ENCODE data around the gene PABPN1L. TPM values are rescaled to one million over a fixed set of nuclear protein-coding genes. Genes with fewer than 3 reads are reported as not detected.

The PABPN1L gene
- total and polyA plus RNA-seq, 9 of the 15 experiments (the other 6 are each of a cell fraction or from before 2014, with no cell fraction given), result 0.11 to 0.32 TPM; not detected in 7

- H3K79me2 ChIP-seq (ENCODE audit: control insufficient read depth, insufficient read depth, low read length), result peaks cover 23% of the 10 kb centered on the region
- H3K36me3 ChIP-seq (ENCODE audit: control insufficient read depth, insufficient read depth, low read length), result peaks cover 39% of the 10 kb centered on the region; the same call in 2 of the 3 replicates
- 1% methylated on average over 83 of the region's 87 CpGs for WGBS (ENCODE audit: insufficient coverage, low coverage, missing lambda C conversion rate)
- peak within 1 kb of the TSS; percentile 69 for H3K4me3 ChIP-seq
- DNase-seq (ENCODE audit: extremely low read depth in 1 of 4, low spot score in 3 of 4) (peak; percentile 96 to 99 (median 99)), ATAC-seq (peak; percentile 95), FAIRE-seq (peak; percentile 92)
- intact Hi-C loops (cut with micrococcal nuclease), result loop anchor here (2.0 kb wide), 1 partner anchor 44 kb away; no protein-coding TSS in a partner anchor
- H3K9me3 ChIP-seq (replicated peaks; ENCODE audit: control insufficient read depth, insufficient read depth, low read depth, low read length), result no peaks in the 10 kb centered on the region
- H3K4me1 ChIP-seq (replicated peaks in 1 of 2; ENCODE audit: control insufficient read depth in 2 of 2, insufficient read depth in 2 of 2, low read length in 2 of 2), result peaks cover 8 to 46% of the 10 kb centered on the region in 2 experiments
- H3K9ac ChIP-seq (ENCODE audit: insufficient read depth in 1 of 2, low read depth in 2 of 2, low read length in 2 of 2), result peak within 1 kb of the TSS; percentile 73 to 95
- BruUV-seq (replicated peaks), result no TSS peak
- CTCF ChIA-PET (ENCODE audit: low intra/inter-chr PET ratio), result interaction anchor here (1.4 to 1.5 kb wide), 2 partner anchors 45 to 120 kb away, joined by 4 to 5 read pairs; partner anchors contain the start of gene APRT
- POLR2A ChIA-PET, result interaction anchor here (0.6 to 2.0 kb wide), 12 partner anchors 9 to 319 kb away, joined by 3 to 10 read pairs (median 4); partner anchors contain the start of genes MVD and PABPN1L
- no peaks in the 10 kb centered on the region for H3K27me3 ChIP-seq (ENCODE audit: control insufficient read depth in 2 of 2, insufficient read depth in 2 of 2, low read length in 2 of 2)
- H2AFZ ChIP-seq (ENCODE audit: low read depth, low read length), result peak within 1 kb of the TSS; percentile 72
- peaks cover 6% of the 10 kb centered on the region for H3K9me1 ChIP-seq (ENCODE audit: control insufficient read depth, insufficient read depth, low read length)
- in situ Hi-C loops (cut with MboI), result no loop called here
- H3K27ac ChIP-seq (ENCODE audit: extremely low read depth, low read depth, low read length), result peak within 1 kb of the TSS; percentile 31
- no peaks in the 10 kb centered on the region; the same call in 1 of the 2 replicates for H4K20me1 ChIP-seq (replicated peaks; ENCODE audit: control insufficient read depth, insufficient read depth, low read length)
- peak within 1 kb of the TSS; percentile 92 for H3K4me2 ChIP-seq (ENCODE audit: insufficient read depth, low read length)
- TF ChIP-seq ZNF175 (CRISPR knock-in tag; IDR thresholded peaks at IDR 0.05; ENCODE audit: low read depth) (no peak), BRCA1 (IDR thresholded peaks at IDR 0.05) (no peak), BRCA1 (CRISPR knock-in tag; IDR thresholded peaks at IDR 0.05) (no peak), SIN3B (IDR thresholded peaks at IDR 0.05; ENCODE audit: low read depth) (peak; percentile 98), NRF1 (conservative IDR thresholded peaks at IDR 0.05 in 1 of 2, IDR thresholded peaks at IDR 0.05 in 1 of 2) (peak; percentile 55 to 56; a peak in 2 of 4 replicates), ZBTB7A (IDR thresholded peaks at IDR 0.05; ENCODE audit: borderline replicate concordance, control insufficient read depth, low read depth, low read length) (0 out of 2 replicates have a peak, but pooled peaks have one; percentile 13), POLR2H (tag; IDR thresholded peaks at IDR 0.05; ENCODE audit: low read depth) (no peak), KDM4B (IDR thresholded peaks at IDR 0.05; ENCODE audit: borderline replicate concordance in 2 of 2, low read depth in 1 of 2) (0 out of 4 replicates have a peak, but pooled peaks of 1 of the 2 experiments have one; percentile 70), STAT6 (CRISPR knock-in tag; IDR thresholded peaks at IDR 0.05) (peak; percentile 71; the same call in 1 of the 2 replicates), KLF13 (tag; IDR thresholded peaks at IDR 0.05; ENCODE audit: borderline replicate concordance, low read depth) (peak; percentile 32; the same call in 1 of the 2 replicates), POLR2AphosphoS2 (IDR thresholded peaks at IDR 0.05; ENCODE audit: low read length) (no peak), NR2C2 (CRISPR knock-in tag; IDR thresholded peaks at IDR 0.05) (no peak), NR2C2 (tag; IDR thresholded peaks at IDR 0.05) (0 out of 2 replicates have a peak, but pooled peaks have one; percentile 30), MNT (conservative IDR thresholded peaks at IDR 0.05) (peak; percentile 89 to 94), POLR2G (IDR thresholded peaks at IDR 0.05; ENCODE audit: low read depth, low read length) (peak; percentile 88), PCBP2 (IDR thresholded peaks at IDR 0.05; ENCODE audit: low read depth, low read length, poor library complexity, severe bottlenecking) (no peak)
Observed at GRCh38 chr16:88856828-88857727, 9.4 kb downstream of the PABPN1L start, which contains the start of the genes GALNS and TRAPPC2L. TSS of gene GALNS (minus strand) at chr16:88856947. CDS start at chr16:88856877, 70 bp downstream. TSS of gene TRAPPC2L (plus strand) at chr16:88857127. CDS start at chr16:88857151, 24 bp downstream.

All from K562 (cell line).